Liver (tissue), 3 donors: ENCODE data around the gene PRIM1.

Experiments used
- CTCF ChIP-seq: fragments of 150-350 bp; IDR thresholded peaks from 2 replicates; pipeline ENCODE4 v1.5.1; 2017; ENCODE audit warnings: improper control_type of control experiment, low read depth, low read length; ENCODE audit not compliant: missing input control
- HNF4A ChIP-seq, 2 donors: conservative IDR thresholded peaks; 2 replicates each; pipeline ENCODE4 v1.6.1; 2016; ENCODE audit warnings: antibody characterized with exemption in 2 of 2, mild to moderate bottlenecking in 2 of 2
- JUND ChIP-seq, 2 donors: IDR thresholded peaks; 2 replicates each; pipeline ENCODE4 v1.6.1; 2016; ENCODE audit warnings: antibody characterized with exemption in 2 of 2
- SP1 ChIP-seq: IDR thresholded peaks from 2 replicates; pipeline ENCODE4 v1.6.1; 2018; ENCODE audit warnings: antibody characterized with exemption, mild to moderate bottlenecking
- donor health status: healthy.
- donor health status: healthy.

GRCh38 chr12:56785141-56785865, 33.2 kb upstream of the PRIM1 start:
- TF ChIP-seq CTCF (no peak), SP1 (no peak), HNF4A (conservative IDR thresholded peaks at IDR 0.05) (no peak), JUND (IDR thresholded peaks at IDR 0.05) (no peak)
